ENCODE results near the gene UMPS. TPM values are rescaled to one million over a fixed set of nuclear protein-coding genes. Genes with fewer than 3 reads are reported as not detected.

Gene UMPS
- total and polyA plus RNA-seq, 2 experiments from 2014 or later, result 21.3 to 127 TPM

DNA sequence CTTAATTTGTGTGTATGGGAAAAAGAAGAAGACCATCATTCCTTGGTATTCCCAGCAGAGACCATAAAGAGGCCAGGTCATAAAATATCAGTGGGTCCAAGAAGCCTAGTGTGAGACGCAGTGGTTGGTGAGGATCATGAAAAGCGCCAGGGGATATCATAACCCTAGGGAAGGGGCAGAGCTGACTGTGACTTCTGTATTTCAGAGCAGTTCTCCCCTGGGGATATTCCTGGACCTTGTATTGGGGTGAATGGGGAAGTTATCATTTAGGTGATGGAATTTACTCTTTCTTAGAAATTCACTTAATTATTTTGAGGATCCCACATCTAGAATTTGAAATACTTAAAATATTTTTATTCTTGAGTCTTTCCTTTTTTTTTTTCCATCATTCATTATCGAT, 34.9 kb upstream of the UMPS start:
- no peak overlapping the region for H3K27ac ChIP-seq

DNA sequence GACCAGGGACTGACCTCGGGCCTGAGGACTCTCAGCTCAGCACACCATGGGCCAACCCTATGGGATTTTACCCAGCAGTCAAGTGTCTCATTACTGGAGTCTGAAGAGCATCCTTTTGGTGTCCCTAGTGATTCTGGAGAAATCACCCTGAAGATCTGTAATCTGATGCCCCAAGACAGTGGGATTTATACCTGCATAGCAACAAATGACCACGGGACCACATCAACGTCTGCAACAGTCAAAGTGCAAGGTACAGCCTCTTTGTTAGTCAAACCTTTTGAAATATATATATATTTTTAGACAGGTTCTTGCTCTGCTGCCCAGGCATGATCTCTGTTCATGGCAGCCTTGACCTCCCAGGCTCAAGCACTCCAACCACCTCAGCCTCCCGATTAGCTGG, 34.2 kb upstream of the UMPS start:
- no peaks in the 10 kb centered on the region for H3K27me3 ChIP-seq
- TF ChIP-seq, protein P1, sequence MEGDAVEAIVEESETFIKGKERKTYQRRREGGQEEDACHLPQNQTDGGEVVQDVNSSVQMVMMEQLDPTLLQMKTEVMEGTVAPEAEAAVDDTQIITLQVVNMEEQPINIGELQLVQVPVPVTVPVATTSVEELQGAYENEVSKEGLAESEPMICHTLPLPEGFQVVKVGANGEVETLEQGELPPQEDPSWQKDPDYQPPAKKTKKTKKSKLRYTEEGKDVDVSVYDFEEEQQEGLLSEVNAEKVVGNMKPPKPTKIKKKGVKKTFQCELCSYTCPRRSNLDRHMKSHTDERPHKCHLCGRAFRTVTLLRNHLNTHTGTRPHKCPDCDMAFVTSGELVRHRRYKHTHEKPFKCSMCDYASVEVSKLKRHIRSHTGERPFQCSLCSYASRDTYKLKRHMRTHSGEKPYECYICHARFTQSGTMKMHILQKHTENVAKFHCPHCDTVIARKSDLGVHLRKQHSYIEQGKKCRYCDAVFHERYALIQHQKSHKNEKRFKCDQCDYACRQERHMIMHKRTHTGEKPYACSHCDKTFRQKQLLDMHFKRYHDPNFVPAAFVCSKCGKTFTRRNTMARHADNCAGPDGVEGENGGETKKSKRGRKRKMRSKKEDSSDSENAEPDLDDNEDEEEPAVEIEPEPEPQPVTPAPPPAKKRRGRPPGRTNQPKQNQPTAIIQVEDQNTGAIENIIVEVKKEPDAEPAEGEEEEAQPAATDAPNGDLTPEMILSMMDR (IDR thresholded peaks at IDR 0.05; ENCODE audit: low read depth, low read length), result no peak
- peaks cover 14% of the 10 kb centered on the region for H3K4me1 ChIP-seq (ENCODE audit: low read depth)
- H3K9me3 ChIP-seq (ENCODE audit: low read depth), result no peaks in the 10 kb centered on the region
- no peak overlapping the region for H3K4me3 ChIP-seq
- no peak overlapping the region for H3K27ac ChIP-seq
- no peak for DNase-seq (ENCODE audit: low read depth in 1 of 2, low spot score in 1 of 2)
- no peaks in the 10 kb centered on the region for H3K36me3 ChIP-seq

More for the DNA sequence above, 34.9 kb upstream of the UMPS start:
- no peaks in the 10 kb centered on the region for H3K36me3 ChIP-seq
- no peaks in the 10 kb centered on the region for H3K9me3 ChIP-seq (ENCODE audit: low read depth)
- H3K4me3 ChIP-seq, result no peak overlapping the region
- H3K27me3 ChIP-seq, result no peaks in the 10 kb centered on the region
- peaks cover 14% of the 10 kb centered on the region for H3K4me1 ChIP-seq (ENCODE audit: low read depth)
- TF ChIP-seq, protein P1 (IDR thresholded peaks at IDR 0.05; ENCODE audit: low read depth, low read length), result no peak
- no peak for DNase-seq (ENCODE audit: low read depth in 1 of 2, low spot score in 1 of 2)

DNA sequence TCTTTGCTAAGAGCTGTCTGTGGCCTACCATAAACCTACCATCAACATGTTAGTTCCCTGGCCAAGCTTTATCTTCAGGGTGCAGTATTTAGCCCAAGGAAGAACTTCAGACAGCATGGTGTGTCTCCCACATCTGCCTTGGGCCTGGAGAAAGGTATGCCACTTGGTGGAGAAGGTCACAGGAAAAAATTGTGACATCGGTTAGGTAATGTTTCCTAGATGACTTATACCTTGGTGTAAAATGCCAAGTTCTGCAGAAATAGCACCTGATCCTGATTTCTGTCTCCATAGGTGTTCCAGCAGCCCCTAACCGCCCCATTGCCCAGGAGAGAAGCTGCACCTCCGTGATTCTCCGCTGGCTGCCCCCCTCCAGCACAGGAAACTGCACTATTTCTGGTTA, 33.0 kb upstream of the UMPS start:
- H3K4me3 ChIP-seq, result no peak overlapping the region
- TF ChIP-seq, protein P1 (IDR thresholded peaks at IDR 0.05; ENCODE audit: low read depth, low read length), result no peak
- DNase-seq (ENCODE audit: low read depth in 1 of 2, low spot score in 1 of 2), result no peak

DNA sequence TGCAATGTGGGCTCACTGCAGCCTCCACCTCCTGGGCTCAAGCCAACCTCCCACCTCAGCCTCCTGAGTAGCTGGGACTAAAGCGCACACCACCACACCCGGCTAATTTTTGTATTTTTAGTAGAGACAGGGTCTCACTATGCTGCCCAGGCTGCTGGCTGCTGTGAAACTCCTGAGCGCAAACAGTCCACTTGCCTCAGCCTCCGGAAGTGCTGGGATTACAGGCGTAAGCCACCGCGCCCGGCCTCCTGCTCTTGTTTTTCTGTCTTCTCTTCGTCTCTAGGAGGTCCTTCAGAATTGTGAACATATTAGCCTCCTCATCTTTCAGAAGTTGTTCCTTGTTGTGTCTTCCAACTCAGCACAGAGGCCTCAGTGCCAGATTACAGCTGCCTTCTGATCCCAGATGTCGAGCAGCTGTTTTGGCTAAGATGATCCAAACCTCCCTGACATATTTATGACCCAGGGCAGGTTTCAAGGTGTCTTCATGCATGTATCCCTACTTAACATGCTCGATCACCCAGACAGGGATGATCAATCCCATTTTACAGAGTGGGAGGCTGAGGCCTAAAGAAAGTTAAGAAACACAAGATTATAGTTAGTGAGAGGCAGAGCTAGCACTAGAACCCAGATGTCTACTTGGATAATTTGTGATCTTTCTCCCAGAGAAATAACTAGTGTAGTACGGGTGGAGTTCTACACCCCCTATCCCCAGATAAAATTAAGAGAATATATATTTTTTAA, 32.1 kb upstream of the UMPS start:
- no peak overlapping the region for H3K4me3 ChIP-seq
- H3K4me1 ChIP-seq (ENCODE audit: low read depth), result peaks cover 6% of the 10 kb centered on the region
- no peaks in the 10 kb centered on the region for H3K27me3 ChIP-seq
- no peaks in the 10 kb centered on the region for H3K36me3 ChIP-seq
- H3K9me3 ChIP-seq (ENCODE audit: low read depth), result no peaks in the 10 kb centered on the region
- no peak for DNase-seq (ENCODE audit: low read depth in 1 of 2, low spot score in 1 of 2)
- H3K27ac ChIP-seq, result no peak overlapping the region
- TF ChIP-seq, protein P1 (IDR thresholded peaks at IDR 0.05; ENCODE audit: low read depth, low read length), result no peak

More for the DNA sequence above, 33.0 kb upstream of the UMPS start:
- H3K27me3 ChIP-seq, result no peaks in the 10 kb centered on the region
- no peaks in the 10 kb centered on the region for H3K9me3 ChIP-seq (ENCODE audit: low read depth)
- no peak overlapping the region for H3K27ac ChIP-seq
- no peaks in the 10 kb centered on the region for H3K36me3 ChIP-seq
- peaks cover 6% of the 10 kb centered on the region for H3K4me1 ChIP-seq (ENCODE audit: low read depth)

DNA sequence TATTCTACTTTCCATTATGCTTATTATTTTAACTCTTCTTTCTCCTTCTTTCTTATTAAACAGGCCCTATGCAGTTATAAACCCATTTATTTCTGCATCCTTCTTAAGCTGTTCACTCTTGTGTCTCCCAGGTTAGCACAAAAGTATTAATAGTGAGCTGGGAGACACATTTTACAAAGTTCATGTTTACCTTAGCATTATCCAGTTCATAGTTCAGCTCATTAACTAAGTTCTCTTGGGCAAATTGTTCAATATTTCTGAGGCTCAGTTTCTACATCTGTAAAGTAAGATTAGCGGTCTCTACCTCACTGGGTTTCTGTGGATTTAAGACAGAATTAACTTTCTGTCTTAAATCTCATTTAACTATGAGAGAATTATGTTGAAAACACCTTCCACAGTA, 31.2 kb upstream of the UMPS start:
- H3K4me1 ChIP-seq (ENCODE audit: low read depth), result peaks cover 6% of the 10 kb centered on the region
- no peak overlapping the region for H3K27ac ChIP-seq
- H3K9me3 ChIP-seq (ENCODE audit: low read depth), result no peaks in the 10 kb centered on the region
- TF ChIP-seq, protein P1 (IDR thresholded peaks at IDR 0.05; ENCODE audit: low read depth, low read length), result no peak
- no peak overlapping the region for H3K4me3 ChIP-seq
- H3K27me3 ChIP-seq, result no peaks in the 10 kb centered on the region
- no peak for DNase-seq (ENCODE audit: low read depth in 1 of 2, low spot score in 1 of 2)
- H3K36me3 ChIP-seq, result no peaks in the 10 kb centered on the region
